IPS DF 19.7 (cell line): Measurements from ENCODE around the gene TRAPPC8.

Experiments used
- DNase-seq: peaks from one replicate; pipeline ENCODE4 v3.0.0-alpha.2; 2013; ENCODE audit warnings: low read depth, low spot score

Gene TRAPPC8

DNA sequence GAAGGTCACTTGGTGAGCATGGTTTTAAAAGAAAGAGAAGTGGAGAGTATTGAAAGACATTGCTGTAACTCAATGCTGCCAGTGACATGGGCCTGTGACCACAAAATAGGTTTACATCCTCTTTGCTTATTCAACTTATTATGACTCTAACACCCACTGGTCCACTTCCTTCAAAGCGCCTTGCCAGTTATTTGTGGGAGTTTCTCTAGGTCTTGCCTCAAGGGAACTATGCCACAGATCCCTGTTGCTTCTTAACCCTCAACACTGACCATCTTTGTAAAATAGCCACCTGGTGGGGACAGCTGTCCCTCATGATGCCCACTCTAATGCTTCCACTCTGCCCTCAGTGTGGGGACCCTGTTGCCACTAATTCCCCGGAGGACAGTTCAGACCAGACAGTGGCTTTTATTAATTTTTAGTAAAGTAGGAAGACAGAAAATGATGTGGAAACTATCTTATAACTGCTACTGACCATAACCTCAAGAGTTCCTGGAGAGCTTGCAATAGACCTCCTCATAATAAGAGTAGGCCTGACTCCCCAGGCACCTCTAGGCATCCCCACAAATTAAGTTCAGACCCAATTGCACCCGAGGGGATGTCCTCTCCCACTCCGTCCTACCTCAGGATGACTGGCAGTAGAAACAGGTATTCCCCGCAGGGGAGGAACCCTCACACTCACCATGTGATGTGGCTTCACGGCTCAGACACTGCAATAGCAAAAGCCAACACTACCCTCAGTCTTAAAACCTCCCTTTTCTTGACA lies 150.9 kb downstream of the TRAPPC8 start:
- no peak for DNase-seq

DNA sequence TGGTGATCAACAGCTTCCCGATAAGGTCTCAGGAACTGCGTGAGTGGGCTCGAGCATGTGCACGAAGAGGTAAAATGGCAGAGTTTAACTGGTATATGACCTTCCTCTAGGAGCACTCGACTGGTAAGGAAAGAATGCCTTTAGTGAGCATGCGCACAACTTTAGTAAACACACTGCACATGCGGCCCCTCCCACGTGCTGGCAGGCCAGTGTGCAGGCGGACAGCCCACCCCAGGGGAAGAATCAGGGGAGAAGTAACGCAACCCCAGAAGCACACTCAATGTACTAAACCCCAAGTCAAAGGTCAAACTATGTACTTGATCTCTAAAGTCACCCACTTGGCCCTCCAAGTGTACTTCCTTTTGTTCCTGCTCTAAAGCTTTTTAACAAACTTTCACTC lies 153.5 kb downstream of the TRAPPC8 start:
- DNase-seq: no peak

DNA sequence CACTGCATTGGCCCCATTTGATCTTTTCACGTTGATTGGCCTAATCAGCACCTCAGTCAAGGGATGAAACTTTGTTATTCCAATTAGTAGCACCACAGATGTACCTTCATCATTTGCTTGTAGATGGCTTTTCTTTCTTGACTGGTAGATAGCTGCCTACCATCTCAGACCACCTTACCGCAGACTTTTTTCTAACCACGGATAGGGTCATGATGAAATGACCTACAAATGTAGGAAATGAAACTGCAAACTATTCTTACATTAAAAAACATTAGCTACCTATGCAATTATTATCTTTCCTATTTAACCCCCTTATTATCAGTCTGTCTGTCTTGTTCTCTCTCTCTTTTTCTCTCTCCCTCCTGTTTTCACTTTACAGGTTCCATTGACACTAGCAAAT lies 159.9 kb downstream of the TRAPPC8 start:
- DNase-seq: no peak
